Neuronal stem cell (in vitro differentiated cells): ENCODE data around the gene NXN.

ENCODE experiments used
- DNase-seq: peaks from one replicate; pipeline ENCODE4 v3.0.0-alpha.2; 2013; ENCODE audit warnings: low spot score
- H2AFZ ChIP-seq: one replicate; pipeline ENCODE4 v1.6.1; 2013; ENCODE audit warnings: mild to moderate bottlenecking, low read length, inconsistent platforms
- H2AK5ac ChIP-seq: 2 replicates; pipeline ENCODE4 v1.6.1; 2013; ENCODE audit warnings: low read depth, mild to moderate bottlenecking, inconsistent platforms, low read length, moderate library complexity, mixed read lengths
- H2BK120ac ChIP-seq: 2 replicates; pipeline ENCODE4 v1.6.1; 2013; ENCODE audit warnings: low read depth, mild to moderate bottlenecking, inconsistent platforms, low read length, moderate library complexity, mixed read lengths
- H2BK12ac ChIP-seq: one replicate; pipeline ENCODE4 v1.6.1; 2013; ENCODE audit warnings: low read length, inconsistent platforms
- H2BK15ac ChIP-seq: 2 replicates; pipeline ENCODE4 v1.6.1; 2013; ENCODE audit warnings: mild to moderate bottlenecking, low read length, inconsistent platforms, mixed read lengths
- H2BK5ac ChIP-seq: one replicate; pipeline ENCODE4 v1.6.1; 2013; ENCODE audit warnings: inconsistent platforms, mild to moderate bottlenecking, low read length, moderate library complexity
- H3K14ac ChIP-seq: one replicate; pipeline ENCODE4 v1.6.1; 2013; ENCODE audit warnings: low read length, inconsistent platforms
- H3K18ac ChIP-seq: 2 replicates; pipeline ENCODE4 v1.6.1; 2013; ENCODE audit warnings: low read length, inconsistent platforms
- H3K23ac ChIP-seq: 2 replicates; pipeline ENCODE4 v1.6.1; 2013; ENCODE audit warnings: low read depth, mild to moderate bottlenecking, mixed read lengths, low read length, inconsistent platforms; ENCODE audit not compliant: poor library complexity
- H3K27ac ChIP-seq: replicated peaks from 3 replicates; pipeline ENCODE4 v1.5.1; 2013; ENCODE audit warnings: low read length, inconsistent platforms
- H3K27me3 ChIP-seq, 3 experiments: 2 replicates each; pipeline ENCODE4 v1.6.1; 2013; ENCODE audit warnings: low read length in 3 of 3, mild to moderate bottlenecking in 2 of 3, inconsistent platforms in 1 of 3, low read depth in 1 of 3, mixed read lengths in 1 of 3, moderate library complexity in 1 of 3; ENCODE audit not compliant: control insufficient read depth in 3 of 3, insufficient read depth in 3 of 3
- H3K36me3 ChIP-seq, 2 donors: replicated peaks in 1 of 2; 2 replicates each; pipeline ENCODE4 v1.6.1; 2013; ENCODE audit warnings: low read length in 2 of 2; ENCODE audit not compliant: control insufficient read depth in 2 of 2, insufficient read depth in 2 of 2
- H3K4ac ChIP-seq: 2 replicates; pipeline ENCODE4 v1.6.1; 2013; ENCODE audit warnings: inconsistent platforms, mild to moderate bottlenecking, low read length, moderate library complexity
- H3K4me1 ChIP-seq, 2 donors: 1 replicate in 1 of 2; 2 replicates in 1 of 2; pipeline ENCODE4 v1.6.1; 2013; ENCODE audit warnings: low read length in 2 of 2, low read depth in 1 of 2; ENCODE audit not compliant: control insufficient read depth in 2 of 2, insufficient read depth in 1 of 2
- H3K4me2 ChIP-seq: one replicate; pipeline ENCODE4 v1.6.1; 2013; ENCODE audit warnings: mild to moderate bottlenecking, low read length, inconsistent platforms; ENCODE audit not compliant: insufficient read depth, poor library complexity, severe bottlenecking
- H3K4me3 ChIP-seq, 2 donors: 2 replicates each; pipeline ENCODE4 v1.5.1; 2013; ENCODE audit warnings: low read length in 2 of 2, mild to moderate bottlenecking in 2 of 2, inconsistent platforms in 1 of 2, moderate library complexity in 1 of 2
- H3K79me1 ChIP-seq: one replicate; pipeline ENCODE4 v1.6.1; 2013; ENCODE audit warnings: low read depth, mild to moderate bottlenecking, inconsistent platforms, low read length, moderate library complexity
- H3K9ac ChIP-seq: one replicate; pipeline ENCODE4 v1.6.1; 2013; ENCODE audit warnings: mild to moderate bottlenecking, low read depth, low read length, inconsistent platforms; ENCODE audit not compliant: poor library complexity
- H3K9me3 ChIP-seq, 2 donors: replicated peaks in 1 of 2; 2 replicates each; pipeline versions ENCODE3 to v1.6.1; 2013; ENCODE audit warnings: low read length in 2 of 2, mild to moderate bottlenecking in 2 of 2, inconsistent platforms in 1 of 2, low read depth in 1 of 2, mixed read lengths in 1 of 2, moderate library complexity in 1 of 2; ENCODE audit not compliant: control insufficient read depth in 2 of 2, insufficient read depth in 1 of 2
- H4K8ac ChIP-seq: one replicate; pipeline ENCODE4 v1.6.1; 2013; ENCODE audit warnings: low read depth, mild to moderate bottlenecking, inconsistent platforms, low read length, moderate library complexity
- H4K91ac ChIP-seq: one replicate; pipeline ENCODE4 v1.6.1; 2013; ENCODE audit warnings: low read length, low read depth, mild to moderate bottlenecking, inconsistent platforms; ENCODE audit not compliant: poor library complexity
- whole genome bisulfite sequencing, 2 donors: extraction: QIAGEN DNeasy Blood & Tissue Kit; methylation state at CpG; one replicate each; pipeline ENCODE4 v1.1.7; 2013; ENCODE audit warnings: missing lambda C conversion rate in 2 of 2, mixed read lengths in 1 of 2; ENCODE audit not compliant: insufficient read length in 2 of 2, insufficient replicate concordance in 1 of 2; ENCODE audit errors: extremely low coverage in 2 of 2; 5-methylcytosine and 5-hydroxymethylcytosine counted together

NXN gene

DNA sequence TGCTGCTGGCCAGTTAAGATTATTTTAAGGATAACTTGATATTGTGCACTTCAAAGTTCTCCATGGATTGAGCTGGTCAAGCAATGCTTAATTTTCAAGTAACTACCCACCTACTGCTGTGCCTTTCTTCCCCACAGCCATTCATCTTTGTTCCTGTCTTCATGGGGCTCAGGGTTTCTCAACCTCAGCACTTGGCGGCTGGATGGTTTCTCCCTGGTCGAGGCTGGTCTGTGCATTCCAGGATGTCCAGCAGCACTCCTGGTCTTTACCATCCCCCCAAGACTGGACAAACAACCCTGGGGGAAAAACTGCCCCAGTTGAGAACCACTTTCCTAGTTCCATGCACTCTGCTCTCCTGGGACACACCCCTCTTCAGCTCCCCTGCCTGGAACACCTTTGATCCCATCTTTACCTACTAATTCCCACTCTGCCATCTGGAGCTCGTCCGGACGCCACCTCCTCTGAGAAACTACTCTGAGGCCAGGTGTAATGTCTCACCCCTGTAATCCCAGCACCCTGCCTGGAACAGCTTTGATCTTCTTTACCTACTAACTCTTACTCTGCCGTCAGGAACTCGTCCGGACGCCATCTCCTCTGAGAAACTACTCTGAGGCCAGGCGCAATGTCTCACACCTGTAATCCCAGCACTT is 81.5 kb downstream of the NXN start:
- Histone ChIP-seq H3K9me3 (peaks cover 0 to 3% of the 10 kb centered on the region in 2 donors), H4K8ac (no peak overlapping the region), H2AK5ac (no peak overlapping the region), H2BK15ac (no peak overlapping the region), H3K14ac (no peak overlapping the region), H3K27me3 (no peaks in the 10 kb centered on the region), H3K4ac (no peak overlapping the region), H3K23ac (no peak overlapping the region), H2BK12ac (no peak overlapping the region), H3K4me3 (no peak overlapping the region), H2BK5ac (no peak overlapping the region), H3K27ac (no peak overlapping the region), H2AFZ (no peak overlapping the region), H3K4me1 (peaks cover 0 to 19% of the 10 kb centered on the region in 2 donors), H3K4me2 (no peak overlapping the region), H2BK120ac (no peak overlapping the region), H3K9ac (no peak overlapping the region), H3K79me1 (peaks cover 5% of the 10 kb centered on the region), H3K18ac (no peak overlapping the region), H3K36me3 (peaks cover 2 to 49% of the 10 kb centered on the region in 2 donors), H4K91ac (no peak overlapping the region)
- no CpG with 5 or more reads among the region's 10 CpGs for WGBS, 2 donors
- no peak for DNase-seq

DNA sequence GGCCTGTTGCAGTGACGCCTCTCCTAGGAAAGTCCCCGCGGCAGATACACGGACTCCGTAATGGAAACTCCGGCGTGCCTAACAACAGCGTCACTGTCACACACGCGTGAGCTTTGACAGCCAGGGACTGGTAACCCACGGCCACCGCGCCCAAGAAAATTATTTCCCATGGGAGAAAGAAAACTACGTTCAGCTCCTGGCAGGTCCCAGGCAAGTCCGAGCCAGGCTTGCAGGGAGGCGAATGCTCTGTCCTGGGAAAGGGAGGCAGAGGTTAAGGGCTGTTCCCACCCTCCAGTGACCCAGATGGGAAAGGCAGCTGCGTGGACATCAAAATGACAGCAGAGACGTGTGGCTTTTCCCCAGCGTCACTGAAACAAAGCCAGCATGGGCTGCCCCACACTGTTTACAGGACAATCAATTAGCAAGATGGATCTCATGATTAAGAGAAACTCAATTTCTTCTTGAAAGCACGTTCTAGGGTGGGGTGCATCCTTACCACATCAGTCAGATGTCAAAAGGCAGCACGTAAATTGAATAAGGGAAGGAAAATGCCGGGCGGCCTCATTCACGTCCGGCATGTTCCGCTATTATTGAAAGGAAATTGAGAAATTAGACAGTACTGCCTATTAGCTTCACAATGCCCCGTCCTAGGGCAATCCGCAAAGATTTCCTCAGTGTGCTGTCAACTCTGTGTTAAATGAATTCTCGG is 82.5 kb downstream of the NXN start:
- Histone ChIP-seq H3K9me3 (no peaks in the 10 kb centered on the region), H3K4me2 (no peak overlapping the region), H3K14ac (no peak overlapping the region), H2BK15ac (peak overlapping the region; percentile 67), H4K8ac (no peak overlapping the region), H2BK5ac (peak overlapping the region; percentile 68), H3K4me1 (peaks cover 0 to 20% of the 10 kb centered on the region in 2 donors), H2BK120ac (no peak overlapping the region), H3K18ac (peak overlapping the region; percentile 85), H2AK5ac (no peak overlapping the region), H3K23ac (no peak overlapping the region), H2BK12ac (peak overlapping the region; percentile 73), H3K9ac (no peak overlapping the region), H3K36me3 (peaks cover 2 to 44% of the 10 kb centered on the region in 2 donors), H2AFZ (no peak overlapping the region), H3K4me3 (no peak overlapping the region), H3K4ac (no peak overlapping the region), H3K79me1 (peaks cover 7% of the 10 kb centered on the region), H3K27ac (peak overlapping the region; percentile 49), H4K91ac (no peak overlapping the region), H3K27me3 (no peaks in the 10 kb centered on the region)
- DNase-seq = no peak
- WGBS, 2 donors = no CpG with 5 or more reads among the region's 29 CpGs

DNA sequence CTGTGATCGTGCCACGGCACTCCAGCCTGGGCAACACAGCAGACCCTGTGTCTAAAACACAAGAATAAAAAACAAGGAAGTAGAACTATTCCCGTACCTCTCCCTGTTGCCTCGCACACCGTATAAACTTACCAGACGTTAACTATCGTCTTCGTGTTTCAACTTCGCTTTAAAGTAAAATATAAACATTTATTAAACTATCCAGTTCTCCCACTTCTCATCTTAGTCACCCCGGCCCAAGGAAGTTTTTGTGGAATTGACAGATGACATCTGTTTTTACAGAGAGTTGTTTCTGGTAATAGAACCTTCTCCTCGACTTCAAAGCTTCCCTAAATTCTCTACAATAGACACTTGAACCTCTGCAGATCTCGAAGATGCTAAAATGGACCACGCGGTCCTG is 83.1 kb downstream of the NXN start:
- H2BK120ac ChIP-seq = no peak overlapping the region
- H3K79me1 ChIP-seq = peaks cover 7% of the 10 kb centered on the region
- H4K91ac ChIP-seq = no peak overlapping the region
- peak overlapping the region; percentile 67 for H2BK15ac ChIP-seq
- no CpG with 5 or more reads among the region's 14 CpGs for WGBS, 2 donors
- peaks cover 2 to 39% of the 10 kb centered on the region in 2 donors for H3K36me3 ChIP-seq
- H3K14ac ChIP-seq = no peak overlapping the region
- peak overlapping the region; percentile 68 for H2BK5ac ChIP-seq
- H2AK5ac ChIP-seq = no peak overlapping the region
- no peak overlapping the region for H3K18ac ChIP-seq
- H3K4me1 ChIP-seq = peaks cover 0 to 16% of the 10 kb centered on the region in 2 donors
- no peak overlapping the region for H3K4me3 ChIP-seq
- no peak overlapping the region for H2AFZ ChIP-seq
- H4K8ac ChIP-seq = no peak overlapping the region
- H3K9ac ChIP-seq = no peak overlapping the region
- H3K9me3 ChIP-seq = no peaks in the 10 kb centered on the region
- H3K27ac ChIP-seq = no peak overlapping the region
- H3K23ac ChIP-seq = no peak overlapping the region
- H3K4me2 ChIP-seq = no peak overlapping the region
- no peak overlapping the region for H3K4ac ChIP-seq
- no peak overlapping the region for H2BK12ac ChIP-seq
- DNase-seq = no peak
- no peaks in the 10 kb centered on the region for H3K27me3 ChIP-seq

DNA sequence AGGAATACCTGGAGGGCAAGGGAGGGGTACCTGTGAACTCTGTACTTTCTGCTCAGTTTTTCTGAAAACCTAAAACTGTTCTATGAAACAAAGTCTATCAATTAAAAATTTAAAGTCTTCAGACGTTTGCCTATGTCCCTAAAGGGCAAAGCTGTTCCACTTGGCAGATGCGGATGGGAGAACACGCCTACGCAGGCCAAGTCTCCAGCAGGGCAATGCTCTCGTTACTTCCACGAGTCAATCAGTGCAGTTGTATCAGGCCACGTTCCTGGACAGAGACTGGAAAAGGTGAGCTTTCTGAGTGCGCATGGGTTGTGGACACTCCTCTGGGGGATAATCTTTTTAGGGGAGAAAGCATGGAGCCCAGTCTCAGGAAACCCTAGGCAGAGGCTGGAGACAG is 86.6 kb downstream of the NXN start:
- Histone ChIP-seq H3K9me3 (no peaks in the 10 kb centered on the region), H4K8ac (no peak overlapping the region), H3K27ac (no peak overlapping the region), H2BK5ac (no peak overlapping the region), H3K18ac (no peak overlapping the region), H3K4me3 (no peak overlapping the region), H4K91ac (no peak overlapping the region), H3K36me3 (peaks cover 2 to 18% of the 10 kb centered on the region in 2 donors), H2BK12ac (no peak overlapping the region), H3K14ac (no peak overlapping the region), H3K4me1 (peaks cover 3 to 17% of the 10 kb centered on the region in 2 donors), H3K4me2 (no peak overlapping the region), H3K23ac (no peak overlapping the region), H2AFZ (no peak overlapping the region), H2BK15ac (no peak overlapping the region), H2AK5ac (no peak overlapping the region), H3K9ac (no peak overlapping the region), H3K4ac (no peak overlapping the region), H3K27me3 (no peaks in the 10 kb centered on the region), H3K79me1 (peaks cover 4% of the 10 kb centered on the region), H2BK120ac (no peak overlapping the region)
- DNase-seq = no peak
- no CpG with 5 or more reads among the region's 8 CpGs for WGBS, 2 donors
